Endodermal cell (in vitro differentiated cells): ENCODE results near the gene CMSS1. TPM values are rescaled to one million over a fixed set of nuclear protein-coding genes. Genes with fewer than 3 reads are reported as not detected.

Experiments
- DNase-seq: peaks from one replicate; pipeline ENCODE4 v3.0.0-alpha.2; 2017
- H3K27ac ChIP-seq: 2 replicates; pipeline ENCODE4 v1.5.1; 2013; ENCODE audit warnings: mild to moderate bottlenecking, low read depth, low read length, moderate library complexity
- H3K27me3 ChIP-seq: 2 replicates; pipeline ENCODE4 v1.6.1; 2013; ENCODE audit warnings: mild to moderate bottlenecking, low read length, moderate library complexity; ENCODE audit not compliant: insufficient read depth, control insufficient read depth, poor library complexity, severe bottlenecking
- H3K36me3 ChIP-seq: 2 replicates; pipeline ENCODE4 v1.7.0; 2013; ENCODE audit warnings: mild to moderate bottlenecking, low read length, moderate library complexity; ENCODE audit not compliant: control insufficient read depth, insufficient read depth
- H3K4me1 ChIP-seq: one replicate; pipeline ENCODE4 v1.7.0; 2013; ENCODE audit warnings: low read length; ENCODE audit not compliant: control insufficient read depth, insufficient read depth
- H3K4me3 ChIP-seq: 2 replicates; pipeline ENCODE4 v1.5.1; 2013; ENCODE audit warnings: mild to moderate bottlenecking, low read length, moderate library complexity
- H3K9ac ChIP-seq: 2 replicates; pipeline ENCODE4 v1.6.1; 2013; ENCODE audit warnings: mild to moderate bottlenecking, low read length, moderate library complexity; ENCODE audit not compliant: poor library complexity, severe bottlenecking; ENCODE audit errors: extremely low read depth
- H3K9me3 ChIP-seq: 2 replicates; pipeline ENCODE4 v1.6.1; 2013; ENCODE audit warnings: mild to moderate bottlenecking, low read length, moderate library complexity; ENCODE audit not compliant: control insufficient read depth
- H3K27ac Mint-ChIP-seq: 2 replicates; pipeline ENCODE4 v1.8.0; 2020; ENCODE audit warnings: mixed read lengths
- H3K27me3 Mint-ChIP-seq: 2 replicates; pipeline ENCODE4 v1.8.0; 2021; ENCODE audit warnings: mild to moderate bottlenecking, mixed read lengths; ENCODE audit not compliant: insufficient read depth
- H3K36me3 Mint-ChIP-seq: 2 replicates; pipeline ENCODE4 v1.8.0; 2020; ENCODE audit warnings: low read depth, mixed read lengths
- H3K4me1 Mint-ChIP-seq: 2 replicates; pipeline ENCODE4 v1.8.0; 2020; ENCODE audit warnings: mixed read lengths
- H3K4me3 Mint-ChIP-seq: 2 replicates; pipeline ENCODE4 v1.8.0; 2020; ENCODE audit warnings: mild to moderate bottlenecking, moderate library complexity, mixed read lengths
- H3K9me3 Mint-ChIP-seq: 2 replicates; pipeline ENCODE4 v1.8.0; 2020; ENCODE audit warnings: mild to moderate bottlenecking, mixed read lengths
- CTCF ChIP-seq: fragments of 200-600 bp; sonication (generic); conservative IDR thresholded peaks from 2 replicates; pipeline ENCODE4 v1.5.0; 2021; ENCODE audit warnings: antibody characterized with exemption, mild to moderate bottlenecking
- WGBS, 2 experiments: methylation state at CpG; one replicate each; pipeline versions ENCODE4 v1.1.5 to v1.1.7; 2013; ENCODE audit warnings: missing lambda C conversion rate in 2 of 2, mixed read lengths in 1 of 2; ENCODE audit not compliant: insufficient coverage in 1 of 2, insufficient read length in 1 of 2; 5-methylcytosine and 5-hydroxymethylcytosine counted together
- total RNA-seq, 2 donors: library from RNA; stranded (reverse); fragmentation: NEBNext Ultra II Directional in 1 of 2; extraction: Animal tissue kit (Norgen Biotek cat#: 25700) in 1 of 2; gene quantifications; 2 replicates in 1 of 2; 3 replicates in 1 of 2; pipeline ENCODE4 v1.2.1, GENCODE V29; 2021

The CMSS1 gene
- total RNA-seq, 2 donors from 2014 or later = 48.5 to 50.8 TPM

DNA sequence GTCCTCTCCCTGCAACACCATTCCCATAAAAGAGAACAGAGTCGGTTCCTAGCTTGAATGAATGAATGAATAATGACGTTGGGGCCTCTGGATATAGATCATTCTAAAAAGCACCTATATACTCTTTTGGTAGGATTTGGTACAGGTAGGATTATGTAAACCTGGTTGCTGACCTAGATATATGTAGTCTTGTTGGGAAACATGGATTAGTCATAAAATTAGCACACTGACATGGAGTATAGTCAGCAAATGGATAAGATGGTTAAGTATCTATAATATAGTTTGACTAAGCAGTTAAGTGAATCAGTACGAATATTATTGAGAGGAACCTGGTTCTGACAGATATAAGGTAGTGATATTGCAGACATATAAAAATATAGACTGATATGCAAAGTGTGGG, 154.1 kb downstream of the CMSS1 start:
- H3K9me3 ChIP-seq = no peaks in the 10 kb centered on the region
- 83 to 95% methylated on average over 2 to 3 of the region's 3 CpGs for WGBS, 2 experiments
- Mint-ChIP-seq H3K36me3 (no peaks in the 10 kb centered on the region), H3K27me3 (no peaks in the 10 kb centered on the region), H3K27ac (no peak overlapping the region), H3K9me3 (no peaks in the 10 kb centered on the region), H3K4me3 (no peak overlapping the region), H3K4me1 (peaks cover 3% of the 10 kb centered on the region)
- H3K27ac ChIP-seq = no peak overlapping the region
- H3K36me3 ChIP-seq = no peaks in the 10 kb centered on the region
- peaks cover 3% of the 10 kb centered on the region for H3K4me1 ChIP-seq
- no peak for TF ChIP-seq CTCF
- no peak for DNase-seq
- no peak overlapping the region for H3K4me3 ChIP-seq
- H3K9ac ChIP-seq = no peak overlapping the region
- H3K27me3 ChIP-seq = no peaks in the 10 kb centered on the region

DNA sequence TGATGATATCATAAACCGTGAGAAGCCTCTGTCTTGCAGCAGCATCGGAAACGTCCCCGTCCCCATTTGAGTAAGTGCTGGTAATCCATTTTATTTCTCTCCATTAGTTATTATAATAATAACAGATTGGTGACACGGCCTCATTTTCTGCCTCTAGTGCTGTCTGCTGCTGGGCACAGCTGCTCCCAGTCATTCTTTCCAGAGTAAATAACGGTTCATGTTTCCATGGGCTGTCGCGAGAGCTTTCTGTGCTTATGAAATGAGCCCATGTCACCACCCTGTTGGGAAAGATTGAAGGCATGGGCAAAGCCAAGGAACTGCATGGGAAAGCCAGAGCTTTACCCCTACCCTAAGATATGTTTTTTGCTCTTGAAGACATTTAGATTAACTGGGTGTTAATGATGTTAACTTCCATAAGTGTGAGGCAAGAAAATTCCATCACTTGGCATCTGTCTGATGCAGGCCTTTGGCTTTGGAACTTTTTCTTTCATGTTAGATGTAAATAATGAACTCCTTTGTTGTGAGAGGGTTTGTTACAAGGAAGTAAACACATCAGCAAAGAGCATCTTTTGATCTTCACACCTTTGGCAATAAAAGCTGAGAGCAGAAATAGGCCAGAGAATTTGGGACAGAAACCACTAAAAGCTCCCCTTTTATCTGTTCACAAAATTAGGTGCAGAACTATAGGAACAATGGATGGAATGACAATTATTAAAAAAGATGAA, 154.9 kb downstream of the CMSS1 start:
- Histone ChIP-seq H3K9ac (no peak overlapping the region), H3K27ac (no peak overlapping the region), H3K4me3 (no peak overlapping the region), H3K9me3 (no peaks in the 10 kb centered on the region), H3K36me3 (no peaks in the 10 kb centered on the region), H3K27me3 (no peaks in the 10 kb centered on the region), H3K4me1 (no peaks in the 10 kb centered on the region)
- 92% methylated on average over 7 to 8 of the region's 8 CpGs for WGBS, 2 experiments
- Mint-ChIP-seq H3K4me3 (no peak overlapping the region), H3K27me3 (no peaks in the 10 kb centered on the region), H3K4me1 (peaks cover 1% of the 10 kb centered on the region), H3K9me3 (no peaks in the 10 kb centered on the region), H3K36me3 (no peaks in the 10 kb centered on the region), H3K27ac (no peak overlapping the region)
- no peak for DNase-seq
- no peak for TF ChIP-seq CTCF

DNA sequence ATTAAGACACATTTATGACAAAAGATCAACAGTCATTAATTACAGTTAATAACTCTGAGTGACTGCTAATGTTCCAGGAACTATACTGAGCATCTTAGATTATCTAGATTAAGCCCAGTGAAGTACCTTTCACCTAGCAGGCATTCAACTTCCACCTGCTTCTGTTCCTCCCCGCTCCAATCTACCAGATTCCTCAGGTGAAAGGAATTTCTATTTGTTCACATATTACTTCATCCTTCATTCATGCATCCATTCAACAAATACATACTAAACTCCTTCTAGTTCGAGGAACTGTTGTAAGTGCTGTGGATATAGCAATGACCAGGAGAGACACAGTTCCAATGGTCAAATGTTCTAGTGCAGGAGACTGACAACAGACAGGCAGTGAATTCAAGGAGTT, 157.3 kb downstream of the CMSS1 start:
- H3K9me3 Mint-ChIP-seq = peaks cover 5% of the 10 kb centered on the region
- Histone ChIP-seq H3K4me1 (no peaks in the 10 kb centered on the region), H3K36me3 (no peaks in the 10 kb centered on the region), H3K4me3 (no peak overlapping the region), H3K9ac (no peak overlapping the region), H3K27me3 (no peaks in the 10 kb centered on the region), H3K9me3 (no peaks in the 10 kb centered on the region), H3K27ac (no peak overlapping the region)
- H3K4me1 Mint-ChIP-seq = peaks cover 1% of the 10 kb centered on the region
- TF ChIP-seq CTCF = no peak
- no peaks in the 10 kb centered on the region for H3K36me3 Mint-ChIP-seq
- 91 to 100% methylated on average over 1 to 2 of the region's 2 CpGs for WGBS, 2 experiments
- H3K27me3 Mint-ChIP-seq = no peaks in the 10 kb centered on the region
- H3K4me3 Mint-ChIP-seq = no peak overlapping the region
- DNase-seq = no peak
- H3K27ac Mint-ChIP-seq = no peak overlapping the region
